Psoas muscle (tissue), 8 donors: ENCODE measurements around the gene RAET1G. TPM values are rescaled to one million over a fixed set of nuclear protein-coding genes. Genes with fewer than 3 reads are reported as not detected.
"Not testable (repeated sequence)": the region's sequence is repeated elsewhere in the genome, so short reads cannot be mapped to it uniquely, and the experiment has no call there.

Experiments used
- ATAC-seq, 4 donors: fragments of 200-7000 bp; cut with Tn5 transposase; one replicate each; pipeline ENCODE4 v1.9.1; 2020; ENCODE audit warnings: moderate library complexity in 3 of 4, mild to moderate bottlenecking in 2 of 4
- DNase-seq, 2 donors: peaks; one replicate each; pipeline ENCODE4 v3.0.0-alpha.2; 2020
- H3K27ac ChIP-seq: fragments of 200-600 bp; one replicate; pipeline ENCODE4 v1.8.0; 2022
- H3K27me3 ChIP-seq, 3 donors: fragments of 200-600 bp in 1 of 3; one replicate each; pipeline versions ENCODE4 v1.6.1 to v1.8.0; 2013 to 2022; ENCODE audit warnings: low read length in 2 of 3, mild to moderate bottlenecking in 2 of 3, moderate library complexity in 1 of 3; ENCODE audit not compliant: insufficient read depth in 3 of 3
- H3K36me3 ChIP-seq, 2 donors: fragments of 200-600 bp in 1 of 2; one replicate each; pipeline versions ENCODE4 v1.6.1 to v1.8.0; 2013 to 2022; ENCODE audit warnings: low read depth in 1 of 2, mild to moderate bottlenecking in 1 of 2, moderate library complexity in 1 of 2; ENCODE audit not compliant: insufficient read depth in 1 of 2
- H3K4me1 ChIP-seq: fragments of 200-600 bp; one replicate; pipeline ENCODE4 v1.8.0; 2022
- H3K4me3 ChIP-seq: fragments of 200-600 bp; one replicate; pipeline ENCODE4 v1.8.0; 2022; ENCODE audit warnings: mild to moderate bottlenecking
- H3K9me3 ChIP-seq: fragments of 200-600 bp; one replicate; pipeline ENCODE4 v1.8.0; 2022
- WGBS, 3 donors: extraction: QIAGEN DNeasy Blood & Tissue Kit; methylation state at CpG; one replicate each; pipeline versions ENCODE4 v1.1.6 to v1.1.7; 2013; 5-methylcytosine and 5-hydroxymethylcytosine counted together
- intact Hi-C, 2 donors: fragments of 100-400 bp; cut with DNase I; formaldehyde crosslinking; loops; one replicate each; pipeline versions ENCODE4 v1.11.0 to v1.14.2; 2022
- polyA plus RNA-seq, 3 donors: library from polyadenylated mRNA; stranded (reverse); fragments of 200-250 nt; gene quantifications; one replicate each; pipeline ENCODE4 v1.2.3, GENCODE V29; 2013
- total RNA-seq, 4 donors: library from RNA; stranded (reverse); fragmentation: NEBNext Ultra II Directional in 2 of 4; extraction: Animal tissue kit (Norgen Biotek cat#: 25700) in 2 of 4; gene quantifications; one replicate each; pipeline versions ENCODE4 v1.2.1 to v1.2.4, GENCODE V29; 2021 to 2023
- TF ChIP-seq, protein P1 (sequence below): fragments of 200-600 bp; IDR thresholded peaks from one replicate; pipeline ENCODE4 v1.8.0; 2022; ENCODE audit warnings: antibody characterized with exemption
- donor health status: healthy with polysubstance abuse.
- donor health status: DM: no; HTN: no; CAD: no; lungs with moderate emphysema.
- donor health status: Bipolar disorder and iron deficiency.
- donor health status: healthy.
- donor health status: DM: yes; HTN: yes; CAD: no.
- donor health status: DM: no; HTN: no; CAD: no.
- donor health status: DM: no; HTN: no; CAD: no.
- donor health status: DM: yes; HTN: yes; CAD: no.

RAET1G gene
- total and polyA plus RNA-seq, 7 donors, result 0.04 to 1.1 (median 0.52) TPM; not detected in 1

DNA sequence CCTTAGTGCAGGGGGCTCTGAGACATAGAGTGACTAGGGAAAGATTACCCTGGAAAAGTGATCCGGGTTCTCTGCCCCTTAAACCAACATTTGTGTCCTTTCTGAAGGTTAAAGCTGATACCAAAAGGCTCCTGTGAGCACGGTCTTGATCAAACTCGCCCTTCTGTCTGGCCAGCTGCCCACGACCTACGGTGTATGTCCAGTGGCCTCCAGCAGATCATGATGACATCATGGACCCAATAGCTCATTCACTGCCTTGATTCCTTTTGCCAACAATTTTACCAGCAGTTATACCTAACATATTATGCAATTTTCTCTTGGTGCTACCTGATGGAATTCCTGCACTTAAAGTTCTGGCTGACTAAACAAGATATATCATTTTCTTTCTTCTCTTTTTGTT lies 25.7 kb upstream of the RAET1G start:
- Histone ChIP-seq H3K36me3 (no peaks in the 10 kb centered on the region), H3K27me3 (peaks cover 0 to 37% (median 2%) of the 10 kb centered on the region in 3 donors), H3K4me1 (no peaks in the 10 kb centered on the region), H3K27ac (no peak overlapping the region), H3K4me3 (no peak overlapping the region), H3K9me3 (no peaks in the 10 kb centered on the region)
- intact Hi-C loops, result no loop called here
- ATAC-seq (no peak), DNase-seq (no peak)
- TF ChIP-seq, protein P1, sequence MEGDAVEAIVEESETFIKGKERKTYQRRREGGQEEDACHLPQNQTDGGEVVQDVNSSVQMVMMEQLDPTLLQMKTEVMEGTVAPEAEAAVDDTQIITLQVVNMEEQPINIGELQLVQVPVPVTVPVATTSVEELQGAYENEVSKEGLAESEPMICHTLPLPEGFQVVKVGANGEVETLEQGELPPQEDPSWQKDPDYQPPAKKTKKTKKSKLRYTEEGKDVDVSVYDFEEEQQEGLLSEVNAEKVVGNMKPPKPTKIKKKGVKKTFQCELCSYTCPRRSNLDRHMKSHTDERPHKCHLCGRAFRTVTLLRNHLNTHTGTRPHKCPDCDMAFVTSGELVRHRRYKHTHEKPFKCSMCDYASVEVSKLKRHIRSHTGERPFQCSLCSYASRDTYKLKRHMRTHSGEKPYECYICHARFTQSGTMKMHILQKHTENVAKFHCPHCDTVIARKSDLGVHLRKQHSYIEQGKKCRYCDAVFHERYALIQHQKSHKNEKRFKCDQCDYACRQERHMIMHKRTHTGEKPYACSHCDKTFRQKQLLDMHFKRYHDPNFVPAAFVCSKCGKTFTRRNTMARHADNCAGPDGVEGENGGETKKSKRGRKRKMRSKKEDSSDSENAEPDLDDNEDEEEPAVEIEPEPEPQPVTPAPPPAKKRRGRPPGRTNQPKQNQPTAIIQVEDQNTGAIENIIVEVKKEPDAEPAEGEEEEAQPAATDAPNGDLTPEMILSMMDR, result no peak
- WGBS, 3 donors, result 80 to 85% (median 81%) methylated on average over 5 of the region's 5 CpGs

DNA sequence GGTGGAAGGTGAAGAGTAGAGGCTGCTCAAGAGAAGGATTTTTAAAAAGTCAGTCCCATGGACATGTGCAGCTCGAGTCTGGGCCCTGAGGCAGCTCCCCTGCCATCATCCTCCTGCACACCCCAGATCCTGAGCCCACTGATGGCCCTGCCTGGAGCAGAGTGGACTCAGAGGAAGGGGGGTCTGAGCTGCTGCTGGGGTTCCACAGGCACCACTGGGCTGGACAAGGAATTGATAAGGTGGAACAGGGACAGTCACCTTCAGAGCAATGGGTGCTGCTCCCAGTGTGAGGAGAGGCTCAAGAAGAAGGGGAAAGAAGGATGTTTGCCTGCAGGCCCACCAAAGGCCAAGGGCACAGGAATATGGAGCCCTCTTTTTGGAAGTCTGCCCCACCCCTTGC lies 25.1 kb upstream of the RAET1G start:
- H3K36me3 ChIP-seq, result no peaks in the 10 kb centered on the region
- intact Hi-C loops, result no loop called here
- DNase-seq, result no peak
- no peak overlapping the region for H3K27ac ChIP-seq
- TF ChIP-seq, protein P1, result no peak
- H3K4me1 ChIP-seq, result no peaks in the 10 kb centered on the region
- H3K9me3 ChIP-seq, result no peaks in the 10 kb centered on the region
- H3K4me3 ChIP-seq, result no peak overlapping the region
- ATAC-seq, result no peak
- H3K27me3 ChIP-seq, result peaks cover 0 to 31% (median 2%) of the 10 kb centered on the region in 3 donors
- WGBS, 3 donors, result 83 to 100% (median 91%) methylated on average over 1 of the region's 1 CpG

DNA sequence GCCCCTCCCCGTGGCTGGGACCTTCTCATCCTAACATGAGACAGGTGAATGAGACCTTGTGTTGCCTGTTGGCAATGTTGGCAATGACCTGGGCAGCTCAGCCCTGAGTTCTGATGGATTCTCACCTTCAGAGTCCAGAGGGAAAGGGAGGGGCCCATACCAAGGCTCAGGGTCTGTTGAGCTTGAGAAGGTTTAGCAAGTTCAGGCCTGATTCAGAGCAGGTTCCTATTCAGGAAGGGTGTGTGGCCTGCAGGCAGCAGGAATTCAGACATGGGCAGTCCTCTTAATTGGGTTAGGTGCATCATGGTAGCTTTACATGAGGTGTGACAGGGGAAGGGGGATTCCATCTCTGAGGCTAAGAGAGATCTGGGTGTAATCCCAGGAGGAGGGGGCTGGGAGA lies 24.6 kb upstream of the RAET1G start:
- H3K4me1 ChIP-seq, DNase-seq, intact Hi-C loops, H3K9me3 ChIP-seq, H3K36me3 ChIP-seq, H3K27ac ChIP-seq, ATAC-seq, H3K4me3 ChIP-seq: not testable (repeated sequence)
- no CpG with 5 or more reads among the region's 1 CpG for WGBS, 3 donors
- H3K27me3 ChIP-seq, result peaks cover 0 to 26% (median 0%) of the 10 kb centered on the region in 3 donors

DNA sequence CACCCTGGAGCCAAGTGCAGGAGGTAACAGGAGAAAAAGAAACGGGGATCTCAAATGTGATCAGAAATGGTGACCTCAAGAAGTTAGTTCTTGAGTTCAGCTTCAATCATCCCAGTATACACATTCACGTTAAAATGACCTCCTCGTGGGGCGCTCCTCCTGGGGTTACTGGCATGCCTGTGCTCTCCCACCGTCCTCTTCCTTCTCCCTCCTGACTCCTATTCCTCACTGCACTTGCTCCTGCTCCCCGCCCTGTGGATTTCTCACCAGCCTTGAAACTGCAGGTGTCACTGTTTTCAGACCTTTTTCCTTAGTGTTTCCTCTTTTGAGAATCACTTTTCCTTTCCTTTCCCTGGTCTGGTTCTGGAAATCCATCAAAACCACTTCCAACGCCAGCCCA lies 23.7 kb upstream of the RAET1G start:
- peaks cover 0 to 18% (median 3%) of the 10 kb centered on the region in 3 donors for H3K27me3 ChIP-seq
- DNase-seq, intact Hi-C loops, H3K4me3 ChIP-seq, ATAC-seq, H3K9me3 ChIP-seq, H3K27ac ChIP-seq, H3K4me1 ChIP-seq, H3K36me3 ChIP-seq: not testable (repeated sequence)
- WGBS, 3 donors, result 50 to 65% (median 57%) methylated on average over 7 of the region's 7 CpGs

DNA sequence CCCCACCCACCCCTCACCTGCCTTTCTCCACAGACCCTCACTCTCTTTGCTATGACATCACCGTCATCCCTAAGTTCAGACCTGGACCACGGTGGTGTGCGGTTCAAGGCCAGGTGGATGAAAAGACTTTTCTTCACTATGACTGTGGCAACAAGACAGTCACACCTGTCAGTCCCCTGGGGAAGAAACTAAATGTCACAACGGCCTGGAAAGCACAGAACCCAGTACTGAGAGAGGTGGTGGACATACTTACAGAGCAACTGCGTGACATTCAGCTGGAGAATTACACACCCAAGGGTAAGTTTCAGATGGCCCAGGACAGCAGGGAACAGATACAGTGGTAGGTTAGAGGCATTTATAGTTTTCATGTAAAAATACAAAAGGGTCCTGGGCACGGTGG lies 22.4 kb upstream of the RAET1G start:
- WGBS, 3 donors, result 65 to 76% (median 70%) methylated on average over 3 to 5 of the region's 6 CpGs
- ATAC-seq, H3K27ac ChIP-seq, H3K36me3 ChIP-seq, H3K4me3 ChIP-seq, H3K9me3 ChIP-seq, H3K4me1 ChIP-seq, DNase-seq, intact Hi-C loops: not testable (repeated sequence)
- peaks cover 0 to 17% (median 8%) of the 10 kb centered on the region in 3 donors for H3K27me3 ChIP-seq

DNA sequence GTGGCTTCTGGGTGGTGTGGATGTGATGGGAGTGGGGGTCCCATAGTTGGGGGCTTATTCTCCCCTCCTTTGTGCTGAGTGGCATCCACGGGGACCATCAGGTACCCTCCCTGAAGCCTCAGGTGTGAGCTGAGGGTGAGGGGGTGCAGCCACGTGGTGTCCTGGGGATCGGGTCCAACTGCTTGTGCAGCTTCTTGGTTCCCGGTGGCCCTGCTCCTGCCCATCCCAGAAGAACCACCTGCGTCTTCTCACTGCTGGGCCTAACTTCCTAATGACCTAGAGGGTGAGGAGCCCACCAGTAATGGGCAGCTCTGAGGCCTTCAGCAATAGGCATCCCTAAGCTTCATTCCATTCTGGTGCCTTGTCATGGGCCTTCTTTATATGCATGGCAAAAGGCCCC lies 20.4 kb upstream of the RAET1G start:
- H3K36me3 ChIP-seq, H3K4me3 ChIP-seq, intact Hi-C loops, H3K27ac ChIP-seq, H3K4me1 ChIP-seq, H3K9me3 ChIP-seq, ATAC-seq, DNase-seq: not testable (repeated sequence)
- peaks cover 0 to 29% (median 18%) of the 10 kb centered on the region in 3 donors for H3K27me3 ChIP-seq
- WGBS, 3 donors, result 76 to 87% (median 79%) methylated on average over 5 of the region's 5 CpGs

DNA sequence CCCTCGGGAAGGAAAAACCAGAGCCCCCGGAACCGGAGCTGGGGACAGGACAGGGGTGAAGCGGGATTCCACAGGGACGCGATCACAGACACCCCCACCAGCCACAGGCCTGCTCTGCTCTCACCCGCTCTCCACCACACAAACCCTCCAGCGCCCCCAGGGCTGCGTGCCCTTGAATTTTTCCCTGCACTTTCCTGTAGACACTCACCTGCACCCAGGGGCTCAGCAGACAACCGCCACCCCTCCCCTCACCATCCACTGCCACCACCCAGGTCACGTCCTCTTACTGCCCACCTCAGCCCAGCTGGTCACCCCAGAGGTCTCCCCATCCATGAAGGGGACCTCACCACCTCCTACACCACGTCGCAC lies 19.5 kb upstream of the RAET1G start:
- 36 to 48% (median 39%) methylated on average over 9 to 13 of the region's 13 CpGs for WGBS, 3 donors
- Histone ChIP-seq H3K4me3 (peak overlapping the region; percentile 70), H3K9me3 (no peaks in the 10 kb centered on the region), H3K4me1 (no peaks in the 10 kb centered on the region), H3K27me3 (peaks cover 0 to 37% (median 23%) of the 10 kb centered on the region in 3 donors), H3K36me3 (no peaks in the 10 kb centered on the region), H3K27ac (no peak overlapping the region)
- TF ChIP-seq, protein P1, result no peak
- DNase-seq (no peak), ATAC-seq (peak in 2 of 4 donors; percentile 1 to 4)
- intact Hi-C loops, result no loop called here
